ENCODE measurements around the gene RBM14.

Gene RBM14

GRCh38 chr11:66641834-66642233 is 25.4 kb downstream of the RBM14 start:
- Histone ChIP-seq H3K9me3 (ENCODE audit: severe bottlenecking) (no peaks in the 10 kb centered on the region), H3K36me3 (peaks cover 96% of the 10 kb centered on the region), H3K27ac (no peak overlapping the region), H3K27me3 (ENCODE audit: insufficient read depth, low read depth, severe bottlenecking) (no peaks in the 10 kb centered on the region), H3K4me3 (ENCODE audit: low read depth, low read length) (peak overlapping the region; percentile 4; the same call in 1 of the 2 replicates)
- DNase-seq = no peak
- no peak for TF ChIP-seq CTCF (IDR thresholded peaks at IDR 0.05; ENCODE audit: low read depth, low read length)

GRCh38 chr11:66643745-66644437 is 27.5 kb downstream of the RBM14 start:
- no peak for TF ChIP-seq CTCF (IDR thresholded peaks at IDR 0.05; ENCODE audit: low read depth, low read length)
- Histone ChIP-seq H3K9me3 (ENCODE audit: severe bottlenecking) (no peaks in the 10 kb centered on the region), H3K36me3 (peaks cover 100% of the 10 kb centered on the region), H3K4me3 (ENCODE audit: low read depth, low read length) (no peak overlapping the region), H3K27me3 (ENCODE audit: insufficient read depth, low read depth, severe bottlenecking) (no peaks in the 10 kb centered on the region), H3K27ac (no peak overlapping the region)
- no peak for DNase-seq

GRCh38 chr11:66646828-66647227 is 30.4 kb downstream of the RBM14 start:
- Histone ChIP-seq H3K27me3 (ENCODE audit: insufficient read depth, low read depth, severe bottlenecking) (no peaks in the 10 kb centered on the region), H3K27ac (no peak overlapping the region), H3K4me3 (ENCODE audit: low read depth, low read length) (no peak overlapping the region), H3K36me3 (peaks cover 100% of the 10 kb centered on the region), H3K9me3 (ENCODE audit: severe bottlenecking) (no peaks in the 10 kb centered on the region)
- TF ChIP-seq CTCF (IDR thresholded peaks at IDR 0.05; ENCODE audit: low read depth, low read length) = no peak
- DNase-seq = no peak

GRCh38 chr11:66649903-66650302 is 33.5 kb downstream of the RBM14 start:
- Histone ChIP-seq H3K36me3 (peaks cover 97% of the 10 kb centered on the region), H3K27me3 (ENCODE audit: insufficient read depth, low read depth, severe bottlenecking) (no peaks in the 10 kb centered on the region), H3K27ac (no peak overlapping the region), H3K4me3 (ENCODE audit: low read depth, low read length) (no peak overlapping the region), H3K9me3 (ENCODE audit: severe bottlenecking) (no peaks in the 10 kb centered on the region)
- TF ChIP-seq CTCF (IDR thresholded peaks at IDR 0.05; ENCODE audit: low read depth, low read length) = no peak
- no peak for DNase-seq

GRCh38 chr11:66651016-66651415 is 34.6 kb downstream of the RBM14 start:
- TF ChIP-seq CTCF (IDR thresholded peaks at IDR 0.05; ENCODE audit: low read depth, low read length) = no peak
- no peak for DNase-seq
- H3K36me3 ChIP-seq = peaks cover 94% of the 10 kb centered on the region
- no peak overlapping the region for H3K4me3 ChIP-seq (ENCODE audit: low read depth, low read length)
- no peaks in the 10 kb centered on the region for H3K27me3 ChIP-seq (ENCODE audit: insufficient read depth, low read depth, severe bottlenecking)
- H3K27ac ChIP-seq = no peak overlapping the region
- no peaks in the 10 kb centered on the region for H3K9me3 ChIP-seq (ENCODE audit: severe bottlenecking)

GRCh38 chr11:66652651-66653050 is 36.2 kb downstream of the RBM14 start:
- H3K4me3 ChIP-seq (ENCODE audit: low read depth, low read length) = no peak overlapping the region
- H3K36me3 ChIP-seq = peaks cover 92% of the 10 kb centered on the region
- H3K27me3 ChIP-seq (ENCODE audit: insufficient read depth, low read depth, severe bottlenecking) = no peaks in the 10 kb centered on the region
- no peak for TF ChIP-seq CTCF (IDR thresholded peaks at IDR 0.05; ENCODE audit: low read depth, low read length)
- DNase-seq = no peak
- H3K27ac ChIP-seq = no peak overlapping the region
- no peaks in the 10 kb centered on the region for H3K9me3 ChIP-seq (ENCODE audit: severe bottlenecking)

Data from WERI-Rb-1 (cell line).